ENCODE results near the gene ACADSB.

Gene ACADSB

DNA sequence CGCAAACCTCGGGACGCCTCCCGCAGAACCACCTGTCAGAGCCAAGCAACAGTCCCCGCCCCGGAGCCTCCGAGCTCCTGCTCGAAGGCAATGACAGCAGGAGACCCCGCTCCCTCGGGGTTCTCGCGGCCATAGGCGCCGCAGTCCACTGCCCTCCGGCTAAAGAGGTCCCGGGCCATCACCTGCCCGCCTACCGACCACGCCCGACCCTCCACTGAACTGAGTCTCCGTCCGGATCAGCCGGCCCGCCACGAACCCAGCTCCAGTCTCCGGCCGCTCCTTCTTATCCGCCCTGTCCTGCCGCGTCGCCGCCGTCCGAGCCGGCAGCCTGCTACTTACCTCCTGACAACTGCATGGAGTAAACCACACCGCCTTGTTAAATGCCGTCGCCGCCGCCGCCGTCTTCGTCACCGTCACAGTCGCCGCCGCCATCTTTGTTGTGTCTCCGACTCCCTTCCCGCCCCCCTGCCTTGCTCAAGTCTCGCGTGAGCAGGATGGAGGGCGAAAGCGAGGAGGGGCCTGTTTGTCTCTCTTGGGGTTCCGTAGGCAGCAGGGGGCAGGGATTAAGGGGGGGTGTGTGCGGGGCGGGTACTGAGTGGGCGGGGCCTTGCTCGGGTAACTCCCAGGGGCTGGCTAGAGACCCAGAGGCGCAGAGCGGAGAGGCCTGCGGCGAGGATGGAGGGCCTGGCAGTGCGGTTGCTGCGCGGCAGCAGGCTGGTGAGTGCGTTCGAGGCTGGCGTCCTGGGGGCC lies at the start of gene ACADSB, which contains the start of gene IKZF5:
ACADSB (plus strand) TSS at position 652 of the 750 bp plus-strand sequence; CDS start at position 676, 24 bp downstream.
IKZF5 (minus strand) TSS at position 441 of the 750 bp plus-strand sequence. CDS start 10,170 bp downstream, outside the sequence.
- peak; percentile 90 for DNase-seq (ENCODE audit: insufficient read length, low spot score)
- peak; percentile 92 for FAIRE-seq

GRCh38 chr10:122962405-122962804 lies 46.4 kb upstream of the ACADSB start:
- DNase-seq (ENCODE audit: insufficient read length, low spot score) (no peak), FAIRE-seq (no peak)

DNA sequence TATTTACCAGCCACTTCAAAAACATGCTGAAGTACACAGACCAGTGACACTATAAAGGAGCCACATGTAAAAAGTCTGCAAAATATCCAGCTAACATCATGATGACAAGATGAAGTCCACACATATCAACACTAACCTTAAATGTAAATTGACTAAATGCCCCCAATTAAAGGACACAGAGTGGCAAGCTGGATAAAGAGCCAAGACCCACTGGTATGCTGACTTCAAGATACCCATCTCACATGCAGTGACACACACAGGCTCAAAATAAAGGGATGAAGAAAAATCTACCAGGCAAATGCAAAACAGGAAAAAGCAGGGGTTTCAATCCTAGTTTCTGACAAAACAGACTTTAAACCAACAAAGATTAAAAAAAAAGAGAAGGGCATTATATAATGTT lies 41.9 kb upstream of the ACADSB start:
- DNase-seq (ENCODE audit: insufficient read length, low spot score) (no peak), FAIRE-seq (no peak)

- DNase-seq (ENCODE audit: insufficient read length, low spot score) (no peak), FAIRE-seq (no peak)
Observed at GRCh38 chr10:122968698-122969097, 40.1 kb upstream of the ACADSB start.

DNA sequence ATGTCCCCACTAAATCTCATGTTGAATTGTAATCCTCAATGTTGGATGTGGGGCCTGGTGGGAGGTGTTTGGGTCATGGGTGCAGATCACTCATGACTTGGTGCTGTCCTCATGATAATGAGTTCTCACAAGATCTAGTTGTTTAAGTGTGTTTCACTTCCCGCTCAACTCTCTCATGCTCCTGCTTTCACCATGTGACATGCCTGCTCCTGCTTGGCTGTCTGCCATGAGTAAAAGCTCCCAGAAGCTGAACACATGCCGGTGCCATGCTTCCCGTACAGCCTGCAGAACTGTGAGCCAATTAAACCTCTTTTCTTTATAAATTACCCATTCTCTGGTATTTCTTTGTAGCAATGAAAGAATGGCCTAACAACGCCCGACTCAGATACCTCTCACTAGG lies 34.8 kb upstream of the ACADSB start:
- no peak for FAIRE-seq
- no peak for DNase-seq (ENCODE audit: insufficient read length, low spot score)

- FAIRE-seq (no peak), DNase-seq (ENCODE audit: insufficient read length, low spot score) (no peak)
Observed at GRCh38 chr10:122974543-122975064, 34.2 kb upstream of the ACADSB start.

DNA sequence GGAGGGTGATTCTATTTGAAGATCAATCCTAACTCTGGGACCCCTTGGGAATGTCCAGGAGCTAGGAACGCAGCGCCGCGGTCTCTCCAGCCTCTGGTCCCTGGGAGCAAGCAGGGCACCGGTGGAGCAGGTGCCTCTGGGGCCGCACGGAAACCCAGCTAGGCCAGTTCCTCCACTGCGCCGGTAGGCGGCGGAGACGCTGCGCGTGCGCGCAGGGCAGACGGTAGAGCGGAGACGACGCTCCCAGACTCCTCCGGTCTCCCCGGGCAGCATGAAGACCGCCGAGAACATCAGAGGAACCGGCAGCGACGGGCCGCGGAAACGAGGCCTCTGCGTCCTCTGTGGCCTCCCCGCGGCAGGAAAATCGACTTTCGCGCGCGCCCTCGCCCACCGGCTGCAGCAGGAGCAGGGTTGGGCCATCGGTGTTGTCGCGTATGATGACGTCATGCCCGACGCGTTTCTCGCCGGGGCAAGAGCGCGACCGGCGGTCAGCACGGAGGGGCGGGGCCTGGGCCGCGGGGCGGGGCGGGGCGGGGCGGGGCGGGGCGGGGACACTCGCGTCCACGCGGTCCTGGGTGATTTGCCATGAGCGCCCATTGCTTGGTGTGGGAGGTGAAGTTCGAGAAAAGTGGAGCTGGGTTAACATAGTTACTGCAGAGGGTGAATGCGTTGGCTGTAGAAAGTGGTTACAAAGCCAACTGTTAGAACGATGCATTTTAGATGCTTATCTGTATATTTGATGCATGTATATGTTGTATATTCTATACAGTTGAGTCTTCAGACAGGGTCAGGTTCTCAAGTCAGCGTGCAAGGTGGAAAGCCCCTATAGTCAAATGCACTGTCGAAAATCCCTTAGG lies 28.4 kb upstream of the ACADSB start, which contains the start of gene PSTK:
PSTK (plus strand) TSS at position 193 of the 857 bp plus-strand sequence; CDS start at position 272, 79 bp downstream.
- peak; percentile 16 for FAIRE-seq
- peak; percentile 75 for DNase-seq (ENCODE audit: insufficient read length, low spot score)

- FAIRE-seq (no peak), DNase-seq (ENCODE audit: insufficient read length, low spot score) (peak; percentile 6)
Observed at GRCh38 chr10:122981066-122981464, 27.7 kb upstream of the ACADSB start.

DNA sequence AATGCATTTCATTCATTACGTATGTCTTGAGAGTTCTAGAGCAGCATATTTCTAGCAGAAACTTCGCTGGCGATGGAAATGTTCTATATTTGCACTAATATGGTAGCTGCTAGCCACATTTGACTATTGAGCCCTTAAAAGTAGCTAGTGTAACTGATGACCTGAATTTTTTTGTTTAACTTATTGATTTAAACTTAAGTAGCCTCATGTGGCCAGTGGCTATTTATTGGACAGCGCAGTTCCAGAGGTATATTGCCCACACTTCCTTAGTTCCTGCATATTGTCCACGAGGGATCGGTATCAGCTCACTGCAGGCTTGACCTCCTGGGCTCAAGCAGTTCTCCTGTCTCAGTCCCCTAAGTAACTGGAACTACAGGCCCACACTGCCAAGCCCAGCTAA lies 24.9 kb upstream of the ACADSB start:
- FAIRE-seq (no peak), DNase-seq (ENCODE audit: insufficient read length, low spot score) (no peak)

GRCh38 chr10:122984708-122985107 lies 24.1 kb upstream of the ACADSB start:
- DNase-seq (ENCODE audit: insufficient read length, low spot score), result no peak
- FAIRE-seq, result no peak

DNA sequence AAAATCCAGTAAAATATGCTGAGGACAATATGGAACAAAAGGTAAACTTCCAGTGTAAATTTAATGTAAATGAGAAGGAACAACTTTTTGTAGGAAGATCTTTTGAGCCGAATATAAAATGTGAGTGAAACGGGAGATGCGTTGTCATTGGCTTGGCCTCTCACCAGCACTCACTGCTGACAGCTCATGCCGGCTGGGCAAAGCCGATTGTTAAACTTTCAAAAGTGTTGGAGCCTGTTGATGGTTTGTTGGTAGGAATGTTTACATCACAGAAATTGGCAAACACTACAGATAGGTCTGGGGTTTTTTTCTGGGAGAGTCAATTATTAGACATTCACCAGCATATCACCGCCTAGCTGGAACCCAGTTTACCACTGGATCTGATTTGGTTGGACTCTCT lies 22.5 kb upstream of the ACADSB start:
- no peak for FAIRE-seq
- no peak for DNase-seq (ENCODE audit: insufficient read length, low spot score)

DNA sequence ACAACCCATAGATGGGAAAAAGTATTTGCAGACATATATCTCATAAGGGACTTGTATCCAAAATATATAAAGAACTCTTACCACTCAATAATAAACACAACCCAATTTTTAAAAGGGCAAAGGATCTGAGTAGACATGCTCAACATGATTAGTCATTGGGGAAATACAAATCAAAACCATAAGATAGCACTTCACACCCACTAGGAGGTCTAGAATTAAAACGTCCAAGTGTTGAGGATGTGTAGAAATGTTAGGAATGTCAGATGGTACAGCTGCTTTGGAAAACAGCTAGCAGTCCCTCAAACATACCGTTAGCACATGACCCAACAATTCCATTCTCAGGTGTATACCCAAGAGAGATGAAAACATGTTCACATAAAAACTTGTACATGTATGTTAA lies 20.3 kb upstream of the ACADSB start:
- DNase-seq (ENCODE audit: insufficient read length, low spot score) (no peak), FAIRE-seq (no peak)

GRCh38 chr10:122990278-122990677 lies 18.5 kb upstream of the ACADSB start:
- DNase-seq (ENCODE audit: insufficient read length, low spot score), result no peak
- no peak for FAIRE-seq

DNA sequence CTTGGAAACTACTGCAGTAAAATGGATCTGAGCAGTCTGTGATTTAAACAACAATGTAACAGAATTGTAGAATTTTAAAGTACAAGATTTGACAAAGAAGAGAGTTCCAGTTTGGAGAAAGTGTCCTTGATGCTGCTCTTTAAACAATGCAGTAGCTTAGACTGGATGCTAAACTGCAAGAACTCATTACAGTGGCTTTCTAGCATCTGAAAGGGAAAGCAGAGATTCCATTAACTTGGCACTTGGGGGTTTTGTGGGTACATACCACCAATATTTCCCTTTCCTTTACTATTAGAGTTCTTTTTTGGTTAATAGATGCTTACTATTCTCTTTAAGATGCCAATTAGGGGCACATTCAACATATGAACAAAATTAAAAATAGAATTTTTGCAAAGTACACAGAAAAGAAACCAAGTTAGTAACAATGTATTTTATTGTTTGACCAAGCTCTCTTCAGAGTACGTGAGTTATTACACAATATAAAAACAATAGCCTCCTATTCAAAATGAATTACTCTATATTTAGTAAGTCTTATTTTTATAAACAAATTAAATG lies 16.7 kb upstream of the ACADSB start:
- no peak for DNase-seq (ENCODE audit: insufficient read length, low spot score)

GRCh38 chr10:122993797-122994336 lies 14.9 kb upstream of the ACADSB start:
- no peak for DNase-seq (ENCODE audit: insufficient read length, low spot score)
- no peak for FAIRE-seq

More for the DNA sequence above, 16.7 kb upstream of the ACADSB start:
- no peak for FAIRE-seq

DNA sequence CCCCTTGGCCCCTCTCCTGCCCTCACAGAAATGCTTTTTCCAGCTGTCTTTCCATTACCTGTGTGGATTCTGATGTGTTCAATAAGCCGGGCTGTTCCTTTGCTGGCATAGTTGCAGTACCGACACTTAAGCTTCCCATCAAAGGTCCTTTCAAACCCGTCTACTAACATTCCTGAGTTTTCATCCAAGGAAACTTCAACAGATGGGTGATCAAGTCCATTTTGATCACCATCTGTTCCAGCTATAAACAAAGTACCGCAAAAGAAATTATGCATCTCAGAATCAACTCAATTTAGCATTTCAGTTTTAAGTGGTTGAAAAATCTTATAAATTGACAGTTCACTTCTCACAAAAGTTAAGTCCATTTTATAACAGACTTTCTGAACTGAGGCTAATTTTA lies 12.9 kb upstream of the ACADSB start:
- FAIRE-seq, result no peak
- no peak for DNase-seq (ENCODE audit: insufficient read length, low spot score)

GRCh38 chr10:122997864-122998263 lies 10.9 kb upstream of the ACADSB start:
- no peak for FAIRE-seq
- DNase-seq (ENCODE audit: insufficient read length, low spot score), result no peak

DNA sequence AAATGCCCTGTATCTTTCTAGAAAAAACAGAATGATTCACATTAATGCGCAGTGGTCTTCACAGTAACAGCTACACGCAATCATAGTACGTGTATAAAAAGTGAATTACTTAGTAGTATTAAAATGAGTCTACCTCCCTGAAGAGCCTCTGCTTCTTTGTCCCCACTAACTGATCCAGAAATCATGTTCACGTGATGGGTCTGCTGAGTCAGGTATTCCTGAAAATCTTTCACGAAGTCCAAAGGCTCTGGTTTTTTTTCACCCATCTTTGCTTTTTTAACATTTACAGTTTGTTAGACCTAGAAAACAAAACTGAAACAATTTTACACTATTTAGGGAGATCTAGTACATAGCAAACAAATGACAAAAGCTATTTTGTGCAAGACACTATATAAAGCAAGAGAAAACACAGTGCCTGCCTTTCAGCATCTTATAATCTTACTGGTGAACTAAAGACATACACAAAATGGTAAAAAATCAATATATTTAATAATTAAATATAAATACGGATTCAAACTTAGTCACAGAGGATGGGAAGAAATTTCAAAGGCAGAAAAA lies 10.4 kb upstream of the ACADSB start:
- no peak for DNase-seq (ENCODE audit: insufficient read length, low spot score)
- FAIRE-seq, result no peak

DNA sequence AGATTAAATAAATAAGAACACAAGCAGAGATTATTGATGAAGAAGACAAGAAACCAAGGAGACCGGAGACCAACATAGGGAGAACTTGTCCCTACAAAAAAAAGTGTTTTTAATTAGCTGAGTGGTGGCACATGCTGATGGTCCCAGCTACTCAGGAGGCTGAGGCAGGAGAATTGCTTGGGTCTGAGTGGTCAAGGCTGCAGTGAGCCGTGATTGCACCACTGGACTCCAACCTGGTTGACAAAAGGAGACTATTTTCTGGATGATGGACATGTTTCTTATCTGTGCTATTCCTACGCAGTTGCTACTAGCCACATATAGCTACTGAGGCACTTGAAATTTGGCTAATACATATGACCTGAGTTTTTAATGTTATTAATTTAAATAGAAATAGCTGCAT lies 9.9 kb upstream of the ACADSB start:
- DNase-seq (ENCODE audit: insufficient read length, low spot score), result no peak
- no peak for FAIRE-seq

GRCh38 chr10:122999347-122999746 lies 9.5 kb upstream of the ACADSB start:
- FAIRE-seq (no peak), DNase-seq (ENCODE audit: insufficient read length, low spot score) (no peak)
